ENCODE results near the gene CD164. TPM values are rescaled to one million over a fixed set of nuclear protein-coding genes. Genes with fewer than 3 reads are reported as not detected.

Gene CD164
- total and polyA plus RNA-seq, 7 donors = 142 to 192 (median 177) TPM

DNA sequence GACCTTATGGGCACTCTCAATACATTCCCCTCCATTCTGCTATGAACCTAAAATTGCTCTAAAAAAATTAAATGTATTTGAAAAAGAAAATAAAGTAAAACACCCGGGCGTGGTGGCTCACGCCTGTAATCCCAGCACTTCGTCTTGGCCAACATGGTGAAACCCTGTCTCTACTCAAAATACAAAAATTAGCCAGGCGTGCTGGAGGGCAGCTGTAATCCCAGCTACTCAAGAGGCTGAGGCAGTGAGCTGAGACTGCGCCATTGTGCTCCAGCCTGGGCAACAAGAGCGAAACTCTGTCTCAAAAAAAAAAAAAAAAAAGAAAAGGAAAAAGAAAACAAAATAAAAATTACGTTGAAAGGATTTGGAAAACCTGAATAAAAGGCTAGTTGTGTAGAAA, 60.5 kb downstream of the CD164 start:
- no peak for DNase-seq
- 85 to 93% methylated on average over 8 of the region's 8 CpGs for WGBS, 2 donors
- no peaks in the 10 kb centered on the region for H3K9me3 ChIP-seq
- TF ChIP-seq POLR2AphosphoS5 (IDR thresholded peaks at IDR 0.05) (no peak), EP300 (IDR thresholded peaks at IDR 0.05) (no peak), POLR2A (IDR thresholded peaks at IDR 0.05) (no peak)
- TF ChIP-seq, protein P1, sequence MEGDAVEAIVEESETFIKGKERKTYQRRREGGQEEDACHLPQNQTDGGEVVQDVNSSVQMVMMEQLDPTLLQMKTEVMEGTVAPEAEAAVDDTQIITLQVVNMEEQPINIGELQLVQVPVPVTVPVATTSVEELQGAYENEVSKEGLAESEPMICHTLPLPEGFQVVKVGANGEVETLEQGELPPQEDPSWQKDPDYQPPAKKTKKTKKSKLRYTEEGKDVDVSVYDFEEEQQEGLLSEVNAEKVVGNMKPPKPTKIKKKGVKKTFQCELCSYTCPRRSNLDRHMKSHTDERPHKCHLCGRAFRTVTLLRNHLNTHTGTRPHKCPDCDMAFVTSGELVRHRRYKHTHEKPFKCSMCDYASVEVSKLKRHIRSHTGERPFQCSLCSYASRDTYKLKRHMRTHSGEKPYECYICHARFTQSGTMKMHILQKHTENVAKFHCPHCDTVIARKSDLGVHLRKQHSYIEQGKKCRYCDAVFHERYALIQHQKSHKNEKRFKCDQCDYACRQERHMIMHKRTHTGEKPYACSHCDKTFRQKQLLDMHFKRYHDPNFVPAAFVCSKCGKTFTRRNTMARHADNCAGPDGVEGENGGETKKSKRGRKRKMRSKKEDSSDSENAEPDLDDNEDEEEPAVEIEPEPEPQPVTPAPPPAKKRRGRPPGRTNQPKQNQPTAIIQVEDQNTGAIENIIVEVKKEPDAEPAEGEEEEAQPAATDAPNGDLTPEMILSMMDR (IDR thresholded peaks at IDR 0.05) = no peak
- intact Hi-C loops (cut with DNase I) = no loop called here
- no peaks in the 10 kb centered on the region for H3K36me3 ChIP-seq
- no peak overlapping the region for H3K4me3 ChIP-seq
- no peak overlapping the region for H3K27ac ChIP-seq
- H3K4me1 ChIP-seq = no peaks in the 10 kb centered on the region
- no peaks in the 10 kb centered on the region for H3K27me3 ChIP-seq

DNA sequence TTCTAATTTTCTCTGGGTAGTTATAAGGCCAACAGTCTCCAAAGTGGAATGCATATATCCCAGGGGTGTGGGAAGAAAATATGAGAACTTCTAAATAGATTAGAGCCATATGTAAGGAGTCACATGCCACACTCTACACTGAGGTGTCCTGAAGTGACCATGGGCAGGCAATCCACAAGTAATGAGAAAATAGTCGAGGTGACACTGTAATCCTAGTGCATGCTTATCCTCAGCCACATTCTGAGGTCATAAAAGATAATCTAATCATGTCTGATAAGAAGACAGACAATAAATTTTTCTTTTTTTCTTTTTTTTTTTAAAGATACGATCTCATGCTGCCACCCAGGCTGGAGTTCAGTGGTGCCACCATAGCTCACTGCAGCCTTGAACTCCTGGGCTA, 62.2 kb downstream of the CD164 start:
- H3K9me3 ChIP-seq = no peaks in the 10 kb centered on the region
- no peak for TF ChIP-seq EP300 (IDR thresholded peaks at IDR 0.05)
- TF ChIP-seq, protein P1 (IDR thresholded peaks at IDR 0.05) = no peak
- TF ChIP-seq POLR2AphosphoS5 (IDR thresholded peaks at IDR 0.05) = no peak
- TF ChIP-seq POLR2A (IDR thresholded peaks at IDR 0.05) = no peak
- intact Hi-C loops (cut with DNase I) = no loop called here
- no peak for DNase-seq
- WGBS, 2 donors = 12 to 68% methylated on average over 2 of the region's 2 CpGs
- no peaks in the 10 kb centered on the region for H3K4me1 ChIP-seq
- no peak overlapping the region for H3K4me3 ChIP-seq
- no peaks in the 10 kb centered on the region for H3K36me3 ChIP-seq
- no peak overlapping the region for H3K27ac ChIP-seq
- no peaks in the 10 kb centered on the region for H3K27me3 ChIP-seq

DNA sequence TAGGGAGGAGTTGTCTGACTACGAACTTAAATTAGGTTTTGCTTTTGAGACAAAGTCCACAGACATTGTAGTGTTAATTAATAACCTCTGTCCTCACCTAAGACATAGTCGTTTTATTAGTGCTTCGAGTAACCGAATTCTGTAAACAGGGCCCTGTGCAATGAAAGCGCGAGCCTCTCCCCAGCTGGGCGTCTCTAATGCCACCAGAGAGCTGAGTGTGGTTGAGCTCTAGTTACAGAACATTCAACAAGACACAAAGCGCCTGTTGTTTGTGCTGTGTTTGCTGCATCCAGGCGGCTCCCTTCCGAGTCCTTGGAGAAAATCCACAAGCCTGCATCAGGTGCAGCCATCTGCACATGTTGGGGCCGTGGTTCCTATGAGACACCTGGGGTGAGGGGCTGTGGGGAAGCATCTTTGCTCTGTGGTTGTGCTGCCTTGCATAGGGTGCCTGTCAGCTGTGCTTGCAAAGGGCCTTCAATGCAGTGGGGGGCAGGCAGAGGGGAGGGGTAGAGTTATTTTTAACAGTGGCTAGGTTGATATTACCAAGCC, 63.9 kb downstream of the CD164 start:
- intact Hi-C loops (cut with DNase I) = no loop called here
- no peak for DNase-seq
- no peaks in the 10 kb centered on the region for H3K4me1 ChIP-seq
- WGBS, 2 donors = 10 to 31% methylated on average over 11 of the region's 11 CpGs
- TF ChIP-seq POLR2A (IDR thresholded peaks at IDR 0.05) = no peak
- TF ChIP-seq POLR2AphosphoS5 (IDR thresholded peaks at IDR 0.05) = no peak
- TF ChIP-seq, protein P1 (IDR thresholded peaks at IDR 0.05) = no peak
- no peak for TF ChIP-seq EP300 (IDR thresholded peaks at IDR 0.05)
- no peak overlapping the region for H3K27ac ChIP-seq
- no peak overlapping the region for H3K4me3 ChIP-seq
- H3K9me3 ChIP-seq = no peaks in the 10 kb centered on the region
- no peaks in the 10 kb centered on the region for H3K36me3 ChIP-seq
- no peaks in the 10 kb centered on the region for H3K27me3 ChIP-seq

DNA sequence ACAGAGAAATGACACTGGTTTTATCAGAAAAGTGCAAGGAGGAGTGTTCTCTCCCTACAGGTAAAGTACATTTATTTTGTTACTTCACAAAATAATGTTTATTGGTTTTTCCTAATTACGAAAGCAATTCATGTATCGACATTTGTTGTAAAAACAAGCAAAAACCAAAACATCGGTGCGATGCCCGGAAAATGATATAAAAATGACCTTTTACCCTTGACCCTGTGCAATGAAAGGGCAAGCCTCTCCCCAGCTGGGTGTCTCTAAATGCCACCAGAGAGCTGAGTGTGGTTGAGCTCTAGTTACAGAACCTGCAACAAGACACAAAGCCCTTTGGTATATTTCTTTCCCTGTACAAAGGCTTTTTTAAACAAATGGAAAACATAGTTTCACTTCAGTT, 65.4 kb downstream of the CD164 start:
- Histone ChIP-seq H3K27ac (no peak overlapping the region), H3K4me3 (no peak overlapping the region), H3K27me3 (no peaks in the 10 kb centered on the region), H3K9me3 (no peaks in the 10 kb centered on the region), H3K4me1 (no peaks in the 10 kb centered on the region), H3K36me3 (no peaks in the 10 kb centered on the region)
- TF ChIP-seq, protein P1 (IDR thresholded peaks at IDR 0.05) = no peak
- TF ChIP-seq POLR2AphosphoS5 (IDR thresholded peaks at IDR 0.05) = no peak
- no peak for TF ChIP-seq EP300 (IDR thresholded peaks at IDR 0.05)
- TF ChIP-seq POLR2A (IDR thresholded peaks at IDR 0.05) = no peak
- intact Hi-C loops (cut with DNase I) = no loop called here
- DNase-seq = no peak
- 42 to 83% methylated on average over 5 of the region's 5 CpGs for WGBS, 2 donors

Other genes with a start within 250 kb of the CD164 start
- gene PPIL6, start 58.2 kb upstream of the CD164 start, total RNA-seq = 10 to 100 TPM in 1 of 4 donors, 1 to 10 TPM in 3; 1.4 to 10.2 (median 4.3) TPM
- 1 to 10 TPM in 1 of 3 donors, under 1 TPM in 2; 0.44 to 1.4 (median 0.60) TPM for gene PPIL6, start 58.2 kb upstream of the CD164 start, polyA plus RNA-seq
- 10 to 100 TPM in 1 of 4 donors, 1 to 10 TPM in 3; 2.4 to 18.3 (median 6.6) TPM for gene SMPD2, start 58.3 kb upstream of the CD164 start, total RNA-seq
- 10 to 100 TPM; 14.4 to 19.2 (median 16.6) TPM for gene SMPD2, start 58.3 kb upstream of the CD164 start, polyA plus RNA-seq
- gene MICAL1, start 73.3 kb upstream of the CD164 start, total RNA-seq = 10 to 100 TPM in 2 of 4 donors, 1 to 10 TPM in 2; 7.8 to 23.5 (median 10.7) TPM
- 10 to 100 TPM; 14.8 to 71.3 (median 19.8) TPM for gene MICAL1, start 73.3 kb upstream of the CD164 start, polyA plus RNA-seq
- 1 to 10 TPM; 4.6 to 8.2 (median 6.3) TPM for gene ZBTB24, start 100.8 kb upstream of the CD164 start, total RNA-seq
- gene ZBTB24, start 100.8 kb upstream of the CD164 start, polyA plus RNA-seq = 1 to 10 TPM; 2.1 to 5.1 (median 2.4) TPM

All from sigmoid colon (tissue), 7 donors.